ENCODE data around the gene LEKR1. TPM values are rescaled to one million over a fixed set of nuclear protein-coding genes. Genes with fewer than 3 reads are reported as not detected.
"Not testable (repeated sequence)": the region's sequence is repeated elsewhere in the genome, so short reads cannot be mapped to it uniquely, and the experiment has no call there.

LEKR1 gene
- total RNA-seq, 1 experiment from 2014 or later = 5.1 TPM

GRCh38 chr3:156888576-156888975, 62.4 kb downstream of the LEKR1 start:
- Mint-ChIP-seq H3K27me3 (ENCODE audit: unreplicated experiment) (no peaks in the 10 kb centered on the region), H3K4me1 (ENCODE audit: low read depth, unreplicated experiment) (peaks cover 23% of the 10 kb centered on the region), H3K4me3 (ENCODE audit: low read depth, unreplicated experiment) (no peak overlapping the region), H3K36me3 (ENCODE audit: insufficient read depth, unreplicated experiment) (no peaks in the 10 kb centered on the region), H3K27ac (ENCODE audit: unreplicated experiment) (no peak overlapping the region), H3K9me3 (ENCODE audit: low read depth, unreplicated experiment) (peaks cover 15% of the 10 kb centered on the region)
- no peak for TF ChIP-seq CTCF (IDR thresholded peaks at IDR 0.05; ENCODE audit: unreplicated experiment)
- CTCF ChIA-PET = interaction anchor here (0.5 to 1.0 kb wide), 2 partner anchors 14 to 345 kb away, joined by 3 to 6 read pairs; no protein-coding TSS in a partner anchor
- DNase-seq = no peak
- BruUV-seq (replicated peaks) = no TSS peak
- intact Hi-C loops (cut with micrococcal nuclease; ENCODE audit: unreplicated experiment) = no loop called here

- no peak overlapping the region for H3K27ac Mint-ChIP-seq (ENCODE audit: unreplicated experiment)
Measured at GRCh38 chr3:156892701-156893100, 66.5 kb downstream of the LEKR1 start.

GRCh38 chr3:156895374-156895773, 69.2 kb downstream of the LEKR1 start:
- peaks cover 18% of the 10 kb centered on the region for H3K4me1 Mint-ChIP-seq (ENCODE audit: low read depth, unreplicated experiment)
- H3K27ac Mint-ChIP-seq (ENCODE audit: unreplicated experiment); DNase-seq; H3K36me3 Mint-ChIP-seq (ENCODE audit: insufficient read depth, unreplicated experiment); CTCF ChIA-PET; intact Hi-C loops (cut with micrococcal nuclease; ENCODE audit: unreplicated experiment); H3K27me3 Mint-ChIP-seq (ENCODE audit: unreplicated experiment); H3K4me3 Mint-ChIP-seq (ENCODE audit: low read depth, unreplicated experiment); BruUV-seq (replicated peaks): not testable (repeated sequence)
- peaks cover 15% of the 10 kb centered on the region for H3K9me3 Mint-ChIP-seq (ENCODE audit: low read depth, unreplicated experiment)

More at GRCh38 chr3:156892701-156893100, 66.5 kb downstream of the LEKR1 start:
- intact Hi-C loops (cut with micrococcal nuclease; ENCODE audit: unreplicated experiment) = no loop called here
- TF ChIP-seq CTCF (IDR thresholded peaks at IDR 0.05; ENCODE audit: unreplicated experiment) = no peak
- Mint-ChIP-seq H3K36me3 (ENCODE audit: insufficient read depth, unreplicated experiment) (no peaks in the 10 kb centered on the region), H3K9me3 (ENCODE audit: low read depth, unreplicated experiment) (peaks cover 15% of the 10 kb centered on the region), H3K4me3 (ENCODE audit: low read depth, unreplicated experiment) (no peak overlapping the region), H3K4me1 (ENCODE audit: low read depth, unreplicated experiment) (peaks cover 23% of the 10 kb centered on the region), H3K27me3 (ENCODE audit: unreplicated experiment) (no peaks in the 10 kb centered on the region)
- no TSS peak for BruUV-seq (replicated peaks)
- CTCF ChIA-PET = no interaction called here
- no peak for DNase-seq

GRCh38 chr3:156897851-156898250, 71.7 kb downstream of the LEKR1 start:
- H3K4me3 Mint-ChIP-seq (ENCODE audit: low read depth, unreplicated experiment); H3K27me3 Mint-ChIP-seq (ENCODE audit: unreplicated experiment); H3K4me1 Mint-ChIP-seq (ENCODE audit: low read depth, unreplicated experiment); DNase-seq; H3K27ac Mint-ChIP-seq (ENCODE audit: unreplicated experiment); H3K36me3 Mint-ChIP-seq (ENCODE audit: insufficient read depth, unreplicated experiment); intact Hi-C loops (cut with micrococcal nuclease; ENCODE audit: unreplicated experiment); BruUV-seq (replicated peaks): not testable (repeated sequence)
- peaks cover 11% of the 10 kb centered on the region for H3K9me3 Mint-ChIP-seq (ENCODE audit: low read depth, unreplicated experiment)
- CTCF ChIA-PET = interaction anchor here (0.7 kb wide), 1 partner anchor 362 kb away, joined by 6 read pairs; no protein-coding TSS in a partner anchor

GRCh38 chr3:156898296-156898880, 72.2 kb downstream of the LEKR1 start:
- CTCF ChIA-PET = interaction anchor here (0.6 kb wide), 1 partner anchor 748 kb away, joined by 3 read pairs; no protein-coding TSS in a partner anchor
- Mint-ChIP-seq H3K27ac (ENCODE audit: unreplicated experiment) (no peak overlapping the region), H3K9me3 (ENCODE audit: low read depth, unreplicated experiment) (peaks cover 11% of the 10 kb centered on the region), H3K4me1 (ENCODE audit: low read depth, unreplicated experiment) (no peaks in the 10 kb centered on the region), H3K27me3 (ENCODE audit: unreplicated experiment) (no peaks in the 10 kb centered on the region), H3K36me3 (ENCODE audit: insufficient read depth, unreplicated experiment) (no peaks in the 10 kb centered on the region), H3K4me3 (ENCODE audit: low read depth, unreplicated experiment) (no peak overlapping the region)
- no peak for TF ChIP-seq CTCF (IDR thresholded peaks at IDR 0.05; ENCODE audit: unreplicated experiment)
- BruUV-seq (replicated peaks) = no TSS peak
- intact Hi-C loops (cut with micrococcal nuclease; ENCODE audit: unreplicated experiment) = no loop called here
- no peak for DNase-seq
